GM23338 (cell line): ENCODE data around the gene STON2. TPM values are rescaled to one million over a fixed set of nuclear protein-coding genes. Genes with fewer than 3 reads are reported as not detected.

Source experiments
- ATAC-seq: fragments of 200-7000 bp; cut with Tn5 transposase; 3 replicates; pipeline ENCODE4 v1.9.1; 2020
- DNase-seq: peaks from one replicate; pipeline ENCODE4 v3.0.0-alpha.2; 2015; ENCODE audit warnings: low spot score
- H2AFZ ChIP-seq: fragments of 200-600 bp; sonication (generic); 2 replicates; pipeline ENCODE4 v1.8.0; 2016; ENCODE audit warnings: antibody characterized with exemption, mild to moderate bottlenecking, moderate library complexity
- H3F3A ChIP-seq: fragments of 200-600 bp; sonication (generic); replicated peaks from 2 replicates; pipeline ENCODE4 v1.8.0; 2017; ENCODE audit warnings: antibody characterized with exemption, mixed run types, low read depth
- H3K27ac ChIP-seq: fragments of 200-600 bp; sonication (generic); 2 replicates; pipeline ENCODE4 v1.6.1; 2016; ENCODE audit warnings: low read depth
- H3K27me3 ChIP-seq: fragments of 200-600 bp; sonication (generic); 2 replicates; pipeline ENCODE4 v1.8.0; 2016; ENCODE audit warnings: mild to moderate bottlenecking, mixed run types, moderate library complexity; ENCODE audit not compliant: insufficient read depth
- H3K36me3 ChIP-seq: fragments of 200-600 bp; sonication (generic); 2 replicates; pipeline ENCODE4 v1.8.0; 2016; ENCODE audit warnings: mild to moderate bottlenecking; ENCODE audit not compliant: insufficient read depth
- H3K4me1 ChIP-seq: fragments of 200-600 bp; sonication (generic); 2 replicates; pipeline ENCODE4 v1.8.0; 2016; ENCODE audit warnings: mild to moderate bottlenecking, moderate library complexity; ENCODE audit not compliant: insufficient read depth
- H3K4me2 ChIP-seq: fragments of 200-600 bp; sonication (generic); 2 replicates; pipeline ENCODE4 v1.7.1; 2017; ENCODE audit warnings: mixed run types
- H3K4me3 ChIP-seq: fragments of 200-600 bp; sonication (generic); 2 replicates; pipeline ENCODE4 v1.6.1; 2016; ENCODE audit warnings: mixed run types
- H3K79me2 ChIP-seq: fragments of 200-600 bp; sonication (generic); replicated peaks from 2 replicates; pipeline ENCODE4 v1.8.0; 2017; ENCODE audit warnings: mild to moderate bottlenecking; ENCODE audit not compliant: insufficient read depth
- H3K9me2 ChIP-seq: fragments of 200-600 bp; sonication (generic); 2 replicates; pipeline ENCODE4 v1.8.0; 2017; ENCODE audit not compliant: insufficient read depth
- H4K20me1 ChIP-seq: fragments of 200-600 bp; sonication (generic); replicated peaks from 2 replicates; pipeline ENCODE4 v1.8.0; 2017; ENCODE audit warnings: mild to moderate bottlenecking; ENCODE audit not compliant: insufficient read depth
- H3K27ac Mint-ChIP-seq: 2 replicates; pipeline ENCODE4 v1.8.0; 2020; ENCODE audit warnings: inconsistent platforms, mild to moderate bottlenecking, moderate library complexity, mixed read lengths
- H3K27me3 Mint-ChIP-seq: 3 replicates; pipeline ENCODE4 v1.8.0; 2022; ENCODE audit warnings: low read depth, mild to moderate bottlenecking, moderate library complexity, mixed read lengths, inconsistent platforms; ENCODE audit not compliant: insufficient read depth, poor library complexity
- H3K36me3 Mint-ChIP-seq: 3 replicates; pipeline ENCODE4 v1.8.0; 2021; ENCODE audit warnings: low read depth, mild to moderate bottlenecking, inconsistent platforms, moderate library complexity, mixed read lengths
- H3K4me1 Mint-ChIP-seq: 3 replicates; pipeline ENCODE4 v1.8.0; 2020; ENCODE audit warnings: mild to moderate bottlenecking, inconsistent platforms, mixed read lengths
- H3K4me3 Mint-ChIP-seq: 3 replicates; pipeline ENCODE4 v1.8.0; 2021; ENCODE audit warnings: moderate library complexity, mild to moderate bottlenecking, inconsistent platforms, mixed read lengths
- H3K9me3 Mint-ChIP-seq: 3 replicates; pipeline ENCODE4 v1.8.0; 2020; ENCODE audit warnings: moderate library complexity, mild to moderate bottlenecking, inconsistent platforms, mixed read lengths
- CREB1 ChIP-seq: fragments of 250-450 bp; sonication (Bioruptor Pico); IDR thresholded peaks from 2 replicates; pipeline ENCODE4 v1.5.0; 2020; ENCODE audit warnings: low read depth, mild to moderate bottlenecking, moderate library complexity
- EZH2phosphoT487 ChIP-seq: fragments of 200-600 bp; sonication (generic); IDR thresholded peaks from one replicate; pipeline ENCODE4 v1.8.1; 2018; ENCODE audit warnings: antibody characterized with exemption; ENCODE audit not compliant: unreplicated experiment
- JUNB ChIP-seq: IDR thresholded peaks from one replicate; pipeline ENCODE4 v1.6.1; 2016; ENCODE audit warnings: antibody characterized with exemption; ENCODE audit not compliant: unreplicated experiment
- NANOG ChIP-seq: IDR thresholded peaks from 2 replicates; pipeline ENCODE4 v1.6.1; 2016; ENCODE audit warnings: antibody characterized with exemption, borderline replicate concordance
- POLR2AphosphoS5 ChIP-seq: IDR thresholded peaks from 2 replicates; pipeline ENCODE4 v1.6.1; 2016; ENCODE audit warnings: antibody characterized with exemption, low read depth
- STAT1 ChIP-seq: IDR thresholded peaks from one replicate; pipeline ENCODE4 v1.6.1; 2016; ENCODE audit warnings: antibody characterized with exemption; ENCODE audit not compliant: unreplicated experiment
- ZNF462 ChIP-seq: fragments of 250-450 bp; sonication (Bioruptor Pico); IDR thresholded peaks from 2 replicates; pipeline ENCODE4 v1.5.0; 2020; ENCODE audit warnings: mild to moderate bottlenecking, moderate library complexity
- polyA plus RNA-seq: library from polyadenylated mRNA; unstranded; fragments of >200 nt; fragmentation: Nextera tagmentation; extraction: Ambion mirVana; gene quantifications from 2 replicates; pipeline ENCODE4 v1.2.1, GENCODE V29; 2016
- total RNA-seq: library from RNA; depleted of rRNA; stranded (reverse); fragments of >200 nt; shearing (Covaris generic); gene quantifications from 2 replicates; pipeline ENCODE4 v1.2.3, GENCODE V29; 2014

The STON2 gene
- total and polyA plus RNA-seq, 2 experiments from 2014 or later: 8.2 to 71.0 TPM

- TF ChIP-seq ZNF462 (CRISPR knock-in tag) (no peak), NANOG (no peak), POLR2AphosphoS5 (no peak), EZH2phosphoT487 (no peak), STAT1 (no peak)
Measured at GRCh38 chr14:81219759-81220579, 180.2 kb downstream of the STON2 start (continued).

GRCh38 chr14:81219210-81219758 lies 180.8 kb downstream of the STON2 start:
- ATAC-seq (peak; percentile 75), DNase-seq (peak; percentile 96)
- peaks cover 11% of the 10 kb centered on the region; the same call in 2 of the 3 replicates for H3K9me3 Mint-ChIP-seq
- Histone ChIP-seq H4K20me1 (no peaks in the 10 kb centered on the region), H3K27ac (peak overlapping the region; percentile 98), H3F3A (peaks cover 6% of the 10 kb centered on the region; the same call in 1 of the 2 replicates), H2AFZ (no peak overlapping the region), H3K36me3 (no peaks in the 10 kb centered on the region; the same call in 1 of the 2 replicates), H3K9me2 (no peaks in the 10 kb centered on the region), H3K4me1 (peaks cover 31% of the 10 kb centered on the region), H3K27me3 (no peaks in the 10 kb centered on the region), H3K79me2 (peaks cover 58% of the 10 kb centered on the region), H3K4me3 (peak overlapping the region; percentile 76), H3K4me2 (peak overlapping the region; percentile 80)
- H3K4me1 Mint-ChIP-seq: peaks cover 23% of the 10 kb centered on the region
- peak overlapping the region; percentile 97 for H3K4me3 Mint-ChIP-seq
- TF ChIP-seq JUNB (no peak), CREB1 (CRISPR knock-in tag) (peak; percentile 91), POLR2AphosphoS5 (peak; percentile 98)
- peaks cover 33% of the 10 kb centered on the region for H3K36me3 Mint-ChIP-seq
- peak overlapping the region; percentile 100 for H3K27ac Mint-ChIP-seq
- H3K27me3 Mint-ChIP-seq: peaks cover 22% of the 10 kb centered on the region
